ENCODE measurements around the gene BGLAP.
"Not testable (repeated sequence)": the region's sequence is repeated elsewhere in the genome, so short reads cannot be mapped to it uniquely, and the experiment has no call there.

Gene BGLAP

DNA sequence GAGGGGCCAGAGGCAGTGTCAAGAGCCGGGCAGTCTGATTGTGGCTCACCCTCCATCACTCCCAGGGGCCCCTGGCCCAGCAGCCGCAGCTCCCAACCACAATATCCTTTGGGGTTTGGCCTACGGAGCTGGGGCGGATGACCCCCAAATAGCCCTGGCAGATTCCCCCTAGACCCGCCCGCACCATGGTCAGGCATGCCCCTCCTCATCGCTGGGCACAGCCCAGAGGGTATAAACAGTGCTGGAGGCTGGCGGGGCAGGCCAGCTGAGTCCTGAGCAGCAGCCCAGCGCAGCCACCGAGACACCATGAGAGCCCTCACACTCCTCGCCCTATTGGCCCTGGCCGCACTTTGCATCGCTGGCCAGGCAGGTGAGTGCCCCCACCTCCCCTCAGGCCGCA, at the start of gene BGLAP:
Gene BGLAP (plus strand): TSS at position 259 of the 400 bp plus-strand sequence. CDS start 48 bp downstream, at position 307.
- DNase-seq, result no peak

DNA sequence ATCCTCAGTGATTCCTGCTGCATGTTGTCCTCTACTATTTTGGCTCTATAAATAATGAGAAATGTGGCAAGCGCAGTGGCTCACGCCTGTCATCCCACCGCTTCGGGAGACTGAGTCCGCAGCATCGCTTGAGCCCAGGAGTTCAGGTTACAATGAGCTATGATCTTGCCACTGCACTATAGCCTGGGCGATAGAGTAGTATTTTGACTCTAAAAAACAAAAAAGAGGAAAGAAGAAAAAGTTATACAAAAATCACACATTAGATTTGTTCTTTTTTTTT, 48.8 kb upstream of the BGLAP start:
- DNase-seq, result peak; percentile 47

DNA sequence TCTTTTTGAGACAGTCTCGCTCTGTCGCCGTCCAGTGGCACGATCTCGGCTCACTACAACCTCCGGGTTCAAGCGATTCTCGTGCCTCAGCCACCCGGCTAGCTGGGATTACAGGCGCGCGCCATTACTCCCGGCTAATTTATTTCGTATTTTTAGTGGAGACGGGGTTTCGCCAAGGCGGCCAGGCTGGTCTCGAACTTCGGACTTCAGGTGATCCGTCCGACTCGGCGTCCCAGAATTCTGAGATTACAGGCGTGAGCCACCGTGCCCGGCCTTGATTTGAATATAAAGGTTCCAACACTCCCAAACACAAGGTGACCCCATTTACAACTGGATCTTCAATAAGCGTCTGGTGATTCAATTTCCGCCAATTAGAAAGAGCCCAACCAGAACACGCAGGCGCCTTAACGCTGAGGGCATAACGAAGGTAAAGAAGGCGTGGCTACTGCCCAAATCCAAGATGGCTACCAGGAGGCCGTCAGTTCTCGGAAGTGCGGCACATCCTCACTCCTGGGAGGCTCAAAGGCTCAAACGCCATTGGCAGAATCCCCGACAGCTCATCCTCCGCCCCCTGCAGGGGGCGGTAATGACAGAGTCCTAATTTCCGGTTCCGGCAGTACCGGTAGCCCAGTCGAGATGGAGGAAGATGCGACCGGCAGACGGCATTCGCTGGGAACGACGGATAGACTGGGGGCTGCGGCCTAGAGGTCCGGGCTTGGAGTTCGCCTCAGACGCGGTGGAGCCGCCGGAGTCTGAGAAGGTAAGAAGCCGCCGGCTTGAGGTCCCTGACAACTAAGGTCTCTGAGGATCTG, 48.3 kb upstream of the BGLAP start, which contains the start of gene SLC25A44:
Gene SLC25A44 (plus strand): TSS at position 617 of the 812 bp plus-strand sequence. CDS start 5,744 bp downstream, outside the sequence.
- DNase-seq, result peak; percentile 99

DNA sequence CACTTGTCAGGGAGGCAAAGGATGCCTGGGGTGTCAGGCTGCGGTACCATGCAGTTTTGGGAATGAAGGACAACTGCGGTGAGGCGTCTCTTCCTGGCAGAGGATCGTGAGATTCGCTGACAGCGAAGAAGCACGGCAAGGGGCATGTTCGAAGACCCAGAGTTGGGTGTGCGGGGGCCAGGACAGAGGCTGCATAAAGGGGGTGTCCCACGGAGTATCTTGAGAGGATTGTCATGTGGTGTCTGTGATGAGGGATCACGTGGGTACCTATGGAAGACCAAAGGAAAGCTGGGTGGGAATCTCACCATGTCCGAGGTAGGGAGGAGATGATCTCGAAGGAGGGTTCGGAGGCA, 47.7 kb upstream of the BGLAP start:
- DNase-seq, result no peak

DNA sequence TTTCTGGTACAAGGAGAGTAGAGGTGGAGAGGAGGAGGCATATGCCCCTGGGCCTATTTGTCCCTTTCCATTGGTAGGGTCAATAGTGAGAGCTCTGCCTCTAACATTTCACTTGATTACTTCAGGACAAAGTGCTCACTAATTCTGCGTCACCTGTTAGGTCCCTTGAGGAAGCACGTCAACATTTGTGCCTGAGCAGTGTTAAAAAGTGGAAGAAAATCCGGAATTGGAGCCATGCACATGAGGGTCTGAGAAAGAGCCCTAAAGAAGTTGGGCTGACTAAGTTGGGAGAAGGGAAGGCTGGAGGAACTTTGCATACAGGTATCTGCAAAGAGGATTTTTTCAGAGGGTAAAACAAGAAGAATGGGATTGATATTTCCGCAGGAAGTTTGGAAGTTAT, 46.1 kb upstream of the BGLAP start:
- no peak for DNase-seq

DNA sequence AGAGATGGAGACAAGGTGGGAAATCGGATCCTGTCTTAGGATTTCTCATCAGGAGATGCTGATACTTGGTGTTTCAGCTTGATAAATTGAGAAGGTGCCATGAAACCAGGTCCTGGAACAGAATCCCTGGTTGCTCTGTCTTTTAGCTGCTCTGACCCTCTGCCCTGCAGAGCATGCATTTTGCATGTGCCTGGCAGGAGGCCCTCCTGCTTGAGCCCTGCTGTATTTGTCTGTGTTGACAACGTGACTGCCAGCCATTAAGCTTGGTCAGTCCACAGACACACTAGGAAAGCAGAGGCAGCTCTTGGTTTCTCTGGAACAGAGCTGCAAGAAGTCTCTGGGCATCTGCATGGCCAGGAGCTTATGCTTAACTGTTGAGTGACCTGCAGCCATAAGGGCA, 45.5 kb upstream of the BGLAP start:
- no peak for DNase-seq

DNA sequence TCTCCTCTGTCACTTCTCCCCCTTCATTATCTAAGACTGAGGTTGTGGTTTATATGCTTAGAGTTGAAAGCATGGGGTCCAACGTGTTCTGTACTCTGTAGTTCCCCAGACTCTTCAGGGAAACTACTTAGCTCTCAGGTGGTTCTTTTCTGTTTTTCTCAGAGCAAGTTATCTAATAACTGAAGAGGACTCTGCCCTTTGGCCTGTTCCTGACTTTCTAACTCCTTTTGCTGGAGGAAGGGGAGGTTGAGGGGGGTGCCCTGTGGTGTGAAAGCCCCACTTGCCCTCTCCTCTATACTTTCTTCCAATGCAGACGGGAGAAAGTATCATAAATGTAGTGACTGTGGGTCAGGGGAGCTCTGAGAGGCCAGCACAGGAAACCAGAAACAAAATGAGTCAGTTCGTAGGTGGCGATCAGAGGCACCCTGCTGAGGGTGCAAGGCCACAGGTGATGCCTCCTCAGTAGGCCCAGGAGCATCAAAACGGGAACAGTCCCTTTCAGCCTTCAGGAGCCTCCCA, 43.1 kb upstream of the BGLAP start:
- DNase-seq, result no peak

DNA sequence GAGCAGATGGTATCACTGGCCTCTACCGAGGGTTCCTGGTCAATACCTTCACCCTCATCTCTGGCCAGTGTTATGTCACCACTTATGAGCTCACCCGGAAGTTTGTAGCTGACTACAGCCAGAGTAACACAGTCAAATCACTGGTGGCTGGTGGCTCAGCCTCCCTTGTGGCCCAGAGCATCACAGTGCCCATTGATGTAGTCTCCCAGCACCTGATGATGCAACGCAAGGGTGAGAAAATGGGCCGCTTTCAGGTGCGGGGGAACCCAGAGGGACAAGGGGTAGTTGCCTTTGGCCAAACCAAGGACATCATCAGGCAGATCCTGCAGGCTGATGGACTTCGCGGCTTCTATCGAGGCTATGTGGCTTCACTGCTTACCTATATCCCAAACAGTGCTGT, 41.9 kb upstream of the BGLAP start:
- DNase-seq, result no peak

DNA sequence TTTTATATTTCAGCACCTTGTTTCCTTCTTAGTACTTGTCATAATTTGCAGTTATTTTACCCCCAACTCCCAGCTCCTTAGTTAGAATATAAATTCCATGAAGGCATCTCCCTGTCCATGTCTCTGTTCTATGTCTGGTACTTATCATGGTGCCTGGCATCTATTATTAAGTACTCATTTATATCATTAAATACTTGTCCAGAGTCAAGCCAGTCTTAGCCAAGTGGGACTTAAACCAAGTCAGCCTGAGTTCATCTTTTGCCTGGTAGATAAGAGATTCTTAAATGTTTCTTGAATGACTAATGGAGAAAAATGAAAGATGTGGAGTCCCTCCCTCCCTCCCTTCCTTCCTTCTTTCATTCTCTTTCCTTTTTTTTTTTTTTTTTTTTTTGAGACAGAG, 38.7 kb upstream of the BGLAP start:
- DNase-seq, result no peak

DNA sequence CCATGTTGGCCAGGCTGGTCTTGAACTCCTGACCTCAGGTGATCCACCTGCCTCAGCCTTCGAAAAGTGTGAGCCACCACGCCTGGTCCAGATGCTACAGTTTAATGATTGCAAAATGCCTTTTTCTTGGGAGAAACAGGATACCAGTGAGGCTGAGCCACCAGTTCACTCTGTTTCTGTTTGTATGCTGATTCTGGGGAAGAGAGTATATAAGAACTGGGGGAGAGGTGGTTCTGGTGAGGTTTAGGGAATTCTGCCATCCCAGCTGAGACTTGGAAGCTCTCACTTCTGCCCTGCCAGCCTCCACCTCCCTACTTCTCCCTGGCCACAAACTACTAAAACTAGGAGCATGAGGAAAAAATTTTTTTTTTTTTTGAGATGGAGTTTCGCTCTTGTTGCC, 37.3 kb upstream of the BGLAP start:
- DNase-seq, result no peak

DNA sequence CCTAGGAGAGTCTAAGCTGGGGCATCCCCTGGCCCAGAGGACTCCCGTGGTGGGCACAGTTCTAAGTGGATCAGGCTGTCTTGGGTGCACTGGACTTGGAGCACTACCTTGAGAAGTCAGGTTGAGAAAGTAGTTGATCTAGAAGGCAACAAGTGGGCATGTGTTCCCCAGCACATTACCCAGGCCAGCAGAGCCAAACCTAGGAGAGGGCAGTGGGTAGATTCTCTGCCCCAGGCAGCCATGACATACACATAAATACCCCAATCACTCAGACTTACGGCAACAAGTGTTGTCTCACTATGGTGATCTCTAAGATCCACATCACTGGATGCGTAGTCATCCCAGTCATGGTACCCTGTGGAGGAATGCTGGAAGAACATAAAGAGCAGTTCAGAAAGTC, 30.7 kb upstream of the BGLAP start:
- no peak for DNase-seq

DNA sequence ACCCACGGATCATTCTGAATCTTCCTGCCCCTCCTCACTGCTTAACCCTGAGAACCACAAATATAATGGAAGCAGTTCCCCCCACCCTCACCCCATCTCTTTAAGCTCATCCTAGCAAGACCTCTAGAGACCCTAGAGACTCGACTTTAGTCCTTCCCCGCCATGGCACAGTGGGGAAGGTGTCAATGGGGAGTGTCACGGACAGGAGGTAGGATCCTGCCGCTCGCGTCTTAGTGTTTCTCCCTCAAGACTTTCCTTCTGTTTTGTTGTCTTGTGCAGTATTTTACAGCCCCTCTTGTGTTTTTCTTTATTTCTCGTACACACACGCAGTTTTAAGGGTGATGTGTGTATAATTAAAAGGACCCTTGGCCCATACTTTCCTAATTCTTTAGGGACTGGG, 29.9 kb upstream of the BGLAP start:
- no peak for DNase-seq

DNA sequence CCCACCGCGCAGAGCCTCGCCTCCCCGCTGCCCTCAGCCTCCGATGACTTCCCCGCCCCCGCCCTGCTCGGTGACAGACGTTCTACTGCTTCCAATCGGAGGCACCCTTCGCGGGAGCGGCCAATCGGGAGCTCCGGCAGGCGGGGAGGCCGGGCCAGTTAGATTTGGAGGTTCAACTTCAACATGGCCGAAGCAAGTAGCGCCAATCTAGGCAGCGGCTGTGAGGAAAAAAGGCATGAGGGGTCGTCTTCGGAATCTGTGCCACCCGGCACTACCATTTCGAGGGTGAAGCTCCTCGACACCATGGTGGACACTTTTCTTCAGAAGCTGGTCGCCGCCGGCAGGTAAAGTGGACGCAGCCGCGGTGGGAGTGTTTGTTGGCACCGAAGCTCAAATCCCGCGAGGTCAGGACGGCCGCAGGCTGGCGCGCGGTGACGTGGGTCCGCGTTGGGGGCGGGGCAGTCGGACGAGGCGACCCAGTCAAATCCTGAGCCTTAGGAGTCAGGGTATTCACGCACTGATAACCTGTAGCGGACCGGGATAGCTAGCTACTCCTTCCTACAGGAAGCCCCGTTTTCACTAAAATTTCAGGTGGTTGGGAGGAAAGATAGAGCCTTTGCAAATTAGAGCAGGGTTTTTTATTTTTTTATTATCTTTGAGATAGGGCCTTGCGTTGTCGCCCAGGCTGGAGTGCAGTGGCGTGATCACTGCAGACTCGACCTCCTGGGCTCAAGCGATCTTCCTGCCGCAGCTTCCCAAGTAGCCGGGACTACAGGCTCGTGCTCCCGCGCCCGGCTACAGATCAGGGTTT, 28.9 kb upstream of the BGLAP start, which contains the start of gene PMF1:
Gene PMF1 (plus strand): TSS at position 175 of the 811 bp plus-strand sequence. CDS start 9 bp downstream, at position 184.
- peak; percentile 95 for DNase-seq

DNA sequence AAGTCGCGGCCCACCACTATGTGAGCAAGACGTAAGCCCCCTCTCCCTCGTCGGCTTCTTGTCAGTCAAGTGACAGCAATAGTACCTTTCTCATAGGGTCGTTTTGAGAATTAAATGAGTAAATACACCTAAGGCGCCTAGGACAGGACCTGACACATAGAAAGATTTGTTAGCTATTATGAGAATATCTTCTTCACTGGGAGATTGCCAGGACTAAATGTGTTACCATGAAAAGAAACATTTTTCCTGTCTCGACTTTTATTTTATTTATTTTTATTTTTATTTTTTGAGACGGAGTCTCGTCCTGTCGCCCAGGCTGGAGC, 28.4 kb upstream of the BGLAP start:
- DNase-seq, result no peak

DNA sequence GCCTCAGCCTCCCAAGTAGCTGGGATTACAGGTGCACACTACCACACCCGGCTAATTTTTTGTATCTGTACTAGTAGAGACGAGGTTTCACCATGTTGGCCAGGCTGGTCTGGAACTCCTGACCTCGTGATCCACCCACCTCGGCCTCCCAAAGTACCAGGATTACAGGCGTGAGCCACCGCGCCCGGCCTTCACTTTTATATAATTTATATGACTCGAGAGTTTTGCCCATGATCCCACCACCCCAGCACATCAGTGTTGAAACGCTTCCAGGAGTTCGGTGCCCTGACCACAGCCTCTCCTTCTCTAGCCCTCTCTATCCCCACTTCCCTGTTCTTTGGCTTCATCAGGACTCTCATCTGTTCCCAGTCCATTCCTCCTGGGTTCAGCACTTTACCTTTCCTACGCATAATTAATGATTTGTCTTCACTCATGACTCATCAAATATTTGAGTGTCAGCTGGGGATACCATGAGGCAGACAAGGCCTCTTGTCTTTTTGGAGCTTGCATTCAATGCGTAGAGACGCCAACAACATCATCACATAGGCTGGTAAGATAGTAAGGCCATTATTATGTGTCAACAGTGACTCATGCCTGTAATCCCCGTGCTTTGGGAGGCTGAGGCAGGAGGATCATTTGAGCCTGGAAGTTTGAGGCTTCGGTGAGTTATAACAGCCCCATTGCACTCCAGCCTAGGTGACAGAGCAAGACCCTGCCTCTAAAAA, 27.8 kb upstream of the BGLAP start:
- DNase-seq, result no peak

DNA sequence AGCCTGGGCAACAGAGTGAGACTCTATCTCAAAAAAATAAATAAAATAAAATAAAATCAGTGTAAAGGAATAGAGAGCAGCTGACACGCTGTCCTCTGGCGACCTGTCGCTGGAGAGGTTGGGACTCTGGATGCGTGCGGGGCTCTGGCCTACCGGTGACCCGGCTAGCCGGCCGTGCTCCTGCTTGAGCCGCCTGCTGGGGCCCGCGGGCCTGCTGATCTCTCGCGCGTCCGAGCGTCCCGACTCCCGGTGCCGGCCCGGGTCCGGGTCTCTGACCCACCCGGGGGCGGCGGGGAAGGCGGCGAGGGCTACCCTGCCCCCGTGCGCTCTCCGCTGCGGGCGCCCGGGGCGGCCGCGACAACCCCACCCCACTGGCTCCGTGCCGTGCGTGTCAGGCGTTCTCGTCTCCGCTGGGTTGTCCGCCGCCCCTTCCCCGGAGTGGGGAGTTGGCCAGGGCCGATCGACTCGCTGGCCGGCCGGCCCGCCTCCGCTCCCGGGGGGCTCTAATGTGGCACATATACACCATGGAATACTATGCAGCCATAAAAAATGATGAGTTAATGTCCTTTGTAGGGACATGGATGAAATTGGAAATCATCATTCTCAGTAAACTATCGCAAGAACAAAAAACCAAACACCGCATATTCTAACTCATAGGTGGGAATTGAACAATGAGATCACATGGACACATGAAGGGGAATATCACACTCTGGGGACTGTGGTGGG, 25.5 kb upstream of the BGLAP start:
- DNase-seq, result not testable (repeated sequence)

DNA sequence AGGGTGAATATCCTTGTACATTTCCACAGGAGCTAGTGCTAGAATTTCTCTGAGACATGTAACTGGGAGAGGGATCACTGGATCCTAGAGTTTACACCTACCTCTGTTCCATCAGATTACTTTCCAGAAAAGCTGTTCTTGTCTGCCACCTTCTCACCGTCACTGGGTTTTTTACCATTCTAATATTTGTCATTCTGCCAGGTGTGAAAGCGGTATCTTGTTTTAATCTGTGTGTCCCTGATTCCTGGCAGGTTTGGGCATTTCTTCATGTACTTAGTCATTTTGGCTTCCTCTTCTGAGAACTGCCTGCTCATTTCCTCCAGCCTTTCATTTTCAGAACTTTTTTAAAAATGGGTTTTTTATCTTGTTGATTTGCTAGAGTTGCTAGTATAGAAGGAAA, 24.1 kb upstream of the BGLAP start:
- DNase-seq, result no peak

DNA sequence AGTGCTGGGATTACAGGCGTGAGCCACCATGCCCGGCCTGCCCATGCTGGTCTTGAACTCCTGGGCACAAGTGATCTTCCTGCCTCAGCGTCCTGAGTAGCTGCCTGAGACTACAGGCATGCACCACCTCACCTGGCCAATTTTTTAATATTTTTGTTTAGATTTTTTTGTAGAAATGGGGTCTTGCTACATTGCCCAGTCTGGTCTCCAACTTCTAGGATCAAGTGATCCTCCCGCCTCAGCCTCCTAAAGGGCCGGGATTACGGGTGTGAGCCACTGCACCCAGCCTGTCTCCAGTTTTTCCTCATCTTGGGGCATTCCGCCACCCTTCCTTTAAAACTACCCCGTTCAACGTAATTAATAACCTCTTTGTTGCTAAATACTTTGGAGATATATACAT, 21.8 kb upstream of the BGLAP start:
- no peak for DNase-seq

DNA sequence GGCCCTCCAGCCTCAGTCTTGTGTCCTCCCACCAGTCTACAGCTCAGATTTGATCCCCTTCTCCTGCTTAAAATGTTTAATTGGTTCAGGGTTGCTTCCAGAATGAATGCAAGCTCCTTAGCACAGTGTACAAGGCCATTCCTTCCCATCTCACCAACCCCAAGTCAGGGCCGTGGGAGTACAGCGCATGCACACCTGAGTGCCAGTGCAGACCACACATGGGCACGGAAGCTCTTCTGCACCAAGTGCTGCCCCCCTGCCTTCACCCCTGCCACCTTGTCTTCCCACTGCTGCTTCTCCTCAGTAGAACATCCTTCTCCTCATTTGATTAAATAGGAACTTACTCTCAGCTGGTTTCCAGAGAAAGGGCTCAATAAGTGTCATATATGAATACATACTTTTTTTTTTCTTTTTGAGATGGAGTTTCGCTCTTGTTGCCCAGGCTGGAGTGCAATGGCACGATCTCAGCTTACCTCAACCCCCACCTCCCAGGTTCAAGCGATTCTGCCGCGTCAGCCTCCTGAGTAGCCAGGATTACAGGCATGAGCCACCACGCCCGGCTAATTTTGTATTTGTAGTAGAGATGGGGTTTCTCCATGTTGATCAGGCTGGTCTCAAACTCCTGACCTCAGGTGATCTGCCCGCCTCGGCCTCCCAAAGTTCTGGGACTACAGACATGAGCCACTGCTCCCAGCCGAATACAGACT, 19.8 kb upstream of the BGLAP start:
- no peak for DNase-seq

DNA sequence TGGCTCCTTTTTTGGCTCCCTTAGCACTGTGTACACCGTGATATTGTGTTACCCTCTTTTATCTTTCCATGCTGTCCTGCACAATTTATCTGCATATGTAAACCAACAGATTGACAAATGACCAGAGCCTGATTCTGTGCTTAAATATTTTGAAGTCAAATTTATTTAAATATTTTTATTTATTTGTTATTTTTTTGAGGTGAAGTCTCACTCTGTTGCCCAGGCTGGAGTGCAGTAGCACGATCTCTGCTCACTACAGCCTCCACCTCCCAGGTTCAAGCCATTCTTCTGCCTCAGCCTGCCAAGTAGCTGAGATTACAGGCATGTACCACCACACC, 16.3 kb upstream of the BGLAP start:
- DNase-seq, result no peak

DNA sequence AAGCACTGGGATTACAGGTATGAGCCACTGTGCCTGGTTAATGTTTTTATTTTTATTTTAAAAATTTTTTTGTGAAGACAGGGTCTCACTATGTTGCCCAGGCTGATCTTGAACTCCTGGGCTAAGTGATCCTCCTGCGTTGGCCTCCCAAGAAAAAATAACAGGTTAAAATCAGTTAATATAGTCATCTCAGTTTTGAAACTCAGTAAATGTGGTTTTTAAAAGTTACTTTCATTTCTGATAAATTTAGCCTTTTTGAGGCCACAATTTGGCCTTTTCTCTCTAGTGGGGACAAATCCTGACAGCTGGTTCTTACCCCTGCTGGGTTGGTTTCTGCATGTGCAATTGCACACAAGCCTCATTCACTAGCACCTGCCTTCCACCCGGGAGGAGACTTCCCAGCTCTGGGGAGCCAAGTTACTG, 15.9 kb upstream of the BGLAP start:
- DNase-seq, result no peak

DNA sequence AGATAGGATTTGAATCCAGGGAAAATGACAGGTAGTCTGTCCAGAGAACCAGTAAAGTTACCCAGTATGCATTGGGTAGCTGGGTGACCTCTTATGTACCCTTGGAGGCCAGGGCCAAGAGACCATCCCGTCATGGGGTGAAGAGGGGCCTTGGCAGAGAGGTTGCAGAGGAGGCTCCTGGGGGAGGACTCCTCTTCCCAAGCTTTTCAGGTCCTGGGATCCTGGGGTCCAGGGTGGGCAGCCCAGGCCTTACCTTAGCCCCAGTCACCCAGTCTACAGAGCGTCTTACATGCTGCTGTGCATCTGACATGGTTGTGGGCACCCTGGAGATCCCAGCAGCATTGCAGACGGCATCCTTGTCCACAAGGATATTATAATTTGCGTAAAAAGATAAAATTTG, 15.2 kb upstream of the BGLAP start:
- no peak for DNase-seq
